ENCODE results near the gene EXOC4.

Gene EXOC4

DNA sequence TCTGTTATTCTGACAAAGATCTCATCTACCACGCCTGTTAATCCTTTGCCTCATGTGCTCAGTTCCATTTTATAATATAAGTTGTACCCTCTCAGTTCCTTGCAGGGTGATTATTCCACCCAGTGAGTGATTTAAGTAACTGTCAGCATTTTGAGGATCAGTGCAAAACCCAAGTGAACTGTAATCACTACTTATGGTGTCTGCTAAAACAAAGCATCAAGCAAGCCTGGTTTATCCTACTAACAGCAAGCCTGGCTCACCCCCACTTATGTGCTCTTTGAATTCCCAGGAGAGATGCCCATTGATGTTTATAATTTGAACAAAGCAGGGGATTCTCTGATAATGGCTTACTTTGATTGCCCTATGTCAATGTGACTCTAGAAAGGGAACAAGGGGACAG lies 687.5 kb downstream of the EXOC4 start:
- H3K36me3 ChIP-seq (ENCODE audit: control insufficient read depth in 2 of 2, insufficient read depth in 2 of 2, low read length in 2 of 2), result peaks cover 7 to 8% of the 10 kb centered on the region in 2 donors
- no peaks in the 10 kb centered on the region for H3K27me3 ChIP-seq (ENCODE audit: control insufficient read depth in 2 of 2, insufficient read depth in 2 of 2, low read length in 2 of 2)
- H3K27ac ChIP-seq (ENCODE audit: low read depth in 2 of 2, low read length in 2 of 2), result no peak overlapping the region
- no peaks in the 10 kb centered on the region for H3K4me1 ChIP-seq (ENCODE audit: control insufficient read depth in 2 of 2, insufficient read depth in 2 of 2, low read length in 2 of 2)
- no peaks in the 10 kb centered on the region for H3K9me3 ChIP-seq (ENCODE audit: control insufficient read depth in 2 of 2, low read length in 2 of 2)
- no peak overlapping the region for H3K9ac ChIP-seq (ENCODE audit: low read depth in 1 of 2, low read length in 2 of 2)
- no peak overlapping the region for H3K4me3 ChIP-seq (ENCODE audit: low read length in 2 of 2)

GRCh38 chr7:133941496-133941895 lies 688.6 kb downstream of the EXOC4 start:
- Histone ChIP-seq H3K4me3 (ENCODE audit: low read length in 2 of 2) (no peak overlapping the region), H3K9me3 (ENCODE audit: control insufficient read depth in 2 of 2, low read length in 2 of 2) (no peaks in the 10 kb centered on the region), H3K36me3 (ENCODE audit: control insufficient read depth in 2 of 2, insufficient read depth in 2 of 2, low read length in 2 of 2) (peaks cover 7 to 8% of the 10 kb centered on the region in 2 donors), H3K9ac (ENCODE audit: low read depth in 1 of 2, low read length in 2 of 2) (no peak overlapping the region), H3K27ac (ENCODE audit: low read depth in 2 of 2, low read length in 2 of 2) (no peak overlapping the region), H3K27me3 (ENCODE audit: control insufficient read depth in 2 of 2, insufficient read depth in 2 of 2, low read length in 2 of 2) (no peaks in the 10 kb centered on the region), H3K4me1 (ENCODE audit: control insufficient read depth in 2 of 2, insufficient read depth in 2 of 2, low read length in 2 of 2) (no peaks in the 10 kb centered on the region)

DNA sequence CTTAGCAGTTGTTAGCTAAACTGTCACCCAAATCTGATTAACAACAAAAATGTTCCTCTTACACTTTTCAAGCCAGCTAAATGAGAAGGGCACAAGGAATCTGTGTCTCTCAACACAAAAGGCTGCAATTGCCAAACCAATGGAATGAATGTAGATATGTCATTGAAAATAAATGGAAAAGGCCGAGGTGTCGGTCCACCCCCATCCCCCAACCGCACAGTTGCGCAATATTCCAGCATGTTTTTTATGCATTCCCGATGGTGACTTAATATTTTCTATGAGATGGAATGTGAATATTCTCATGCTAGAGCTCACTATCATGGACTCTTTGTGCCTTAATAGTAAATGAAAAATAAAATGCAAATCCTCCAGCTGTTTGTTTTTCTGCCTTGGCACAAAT lies 692.6 kb downstream of the EXOC4 start:
- H3K9ac ChIP-seq (ENCODE audit: low read depth in 1 of 2, low read length in 2 of 2), result no peak overlapping the region
- no peak overlapping the region for H3K4me3 ChIP-seq (ENCODE audit: low read length in 2 of 2)

DNA sequence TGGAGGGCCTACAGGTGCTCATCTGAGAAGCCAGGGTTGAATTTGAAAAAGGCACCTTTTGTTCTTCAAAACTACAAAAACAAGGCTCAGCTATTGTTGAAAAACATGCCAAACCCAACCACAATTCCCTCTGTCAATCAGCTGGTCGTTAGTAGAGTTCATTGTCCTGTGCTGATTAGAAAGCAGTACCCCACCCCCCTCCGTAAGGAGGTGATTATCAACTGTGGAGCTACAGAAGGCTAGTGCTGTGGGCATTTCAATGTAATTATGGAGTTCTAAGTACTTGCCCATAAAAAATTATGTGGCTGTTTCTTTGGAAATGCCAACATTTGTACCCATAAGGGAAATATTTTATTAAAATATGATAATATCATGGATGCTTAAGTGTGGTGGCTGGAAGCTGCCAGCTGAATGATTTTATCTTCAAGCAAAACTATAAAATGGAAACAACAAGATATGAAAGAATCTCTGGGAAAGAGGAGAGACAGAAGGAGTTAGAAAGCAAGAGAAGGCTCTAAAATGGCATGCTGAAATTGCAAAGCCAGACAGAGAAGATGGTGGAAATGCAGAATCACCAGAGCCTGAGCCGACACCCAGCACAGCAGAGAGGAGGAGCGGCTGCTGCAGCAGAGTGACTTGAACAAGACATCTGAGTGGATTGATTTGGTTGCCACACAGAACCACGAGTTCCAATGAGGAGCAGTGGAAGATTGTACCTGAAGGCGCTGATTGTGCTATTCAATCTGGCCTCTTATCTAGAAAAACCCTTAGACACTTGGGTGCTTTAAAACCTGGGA lies 694.8 kb downstream of the EXOC4 start:
- Histone ChIP-seq H3K4me1 (ENCODE audit: control insufficient read depth in 2 of 2, insufficient read depth in 2 of 2, low read length in 2 of 2) (no peaks in the 10 kb centered on the region), H3K9ac (ENCODE audit: low read depth in 1 of 2, low read length in 2 of 2) (no peak overlapping the region), H3K27me3 (ENCODE audit: control insufficient read depth in 2 of 2, insufficient read depth in 2 of 2, low read length in 2 of 2) (no peaks in the 10 kb centered on the region), H3K27ac (ENCODE audit: low read depth in 2 of 2, low read length in 2 of 2) (no peak overlapping the region), H3K4me3 (ENCODE audit: low read length in 2 of 2) (no peak overlapping the region), H3K9me3 (ENCODE audit: control insufficient read depth in 2 of 2, low read length in 2 of 2) (no peaks in the 10 kb centered on the region), H3K36me3 (ENCODE audit: control insufficient read depth in 2 of 2, insufficient read depth in 2 of 2, low read length in 2 of 2) (peaks cover 0 to 2% of the 10 kb centered on the region in 2 donors)

More for the DNA sequence above, 692.6 kb downstream of the EXOC4 start:
- H3K4me1 ChIP-seq (ENCODE audit: control insufficient read depth in 2 of 2, insufficient read depth in 2 of 2, low read length in 2 of 2), result no peaks in the 10 kb centered on the region
- no peaks in the 10 kb centered on the region for H3K9me3 ChIP-seq (ENCODE audit: control insufficient read depth in 2 of 2, low read length in 2 of 2)
- H3K27me3 ChIP-seq (ENCODE audit: control insufficient read depth in 2 of 2, insufficient read depth in 2 of 2, low read length in 2 of 2), result no peaks in the 10 kb centered on the region
- H3K27ac ChIP-seq (ENCODE audit: low read depth in 2 of 2, low read length in 2 of 2), result no peak overlapping the region
- no peaks in the 10 kb centered on the region for H3K36me3 ChIP-seq (ENCODE audit: control insufficient read depth in 2 of 2, insufficient read depth in 2 of 2, low read length in 2 of 2)

DNA sequence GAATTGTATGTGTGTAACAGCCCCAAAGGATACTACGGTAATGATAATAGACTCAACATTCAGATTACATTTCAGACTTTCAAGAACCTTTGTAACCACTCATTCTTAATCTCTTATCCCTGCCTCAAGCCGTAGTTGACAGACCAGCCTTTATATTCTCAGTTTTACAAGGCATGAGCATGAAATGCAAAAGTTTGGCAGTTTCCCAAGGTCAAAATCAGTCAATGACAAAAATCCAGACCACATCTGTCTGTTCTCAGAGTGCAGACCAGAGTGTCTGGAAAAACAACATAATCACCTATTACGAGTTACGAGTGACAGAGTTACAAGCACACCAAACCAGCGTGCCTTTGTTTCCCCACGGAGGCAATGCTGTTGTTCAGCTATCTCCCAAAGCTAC lies 695.7 kb downstream of the EXOC4 start:
- peaks cover 0 to 2% of the 10 kb centered on the region in 2 donors for H3K36me3 ChIP-seq (ENCODE audit: control insufficient read depth in 2 of 2, insufficient read depth in 2 of 2, low read length in 2 of 2)
- H3K9me3 ChIP-seq (ENCODE audit: control insufficient read depth in 2 of 2, low read length in 2 of 2), result no peaks in the 10 kb centered on the region
- no peaks in the 10 kb centered on the region for H3K27me3 ChIP-seq (ENCODE audit: control insufficient read depth in 2 of 2, insufficient read depth in 2 of 2, low read length in 2 of 2)
- no peaks in the 10 kb centered on the region for H3K4me1 ChIP-seq (ENCODE audit: control insufficient read depth in 2 of 2, insufficient read depth in 2 of 2, low read length in 2 of 2)
- no peak overlapping the region for H3K27ac ChIP-seq (ENCODE audit: low read depth in 2 of 2, low read length in 2 of 2)
- no peak overlapping the region for H3K9ac ChIP-seq (ENCODE audit: low read depth in 1 of 2, low read length in 2 of 2)
- no peak overlapping the region for H3K4me3 ChIP-seq (ENCODE audit: low read length in 2 of 2)

DNA sequence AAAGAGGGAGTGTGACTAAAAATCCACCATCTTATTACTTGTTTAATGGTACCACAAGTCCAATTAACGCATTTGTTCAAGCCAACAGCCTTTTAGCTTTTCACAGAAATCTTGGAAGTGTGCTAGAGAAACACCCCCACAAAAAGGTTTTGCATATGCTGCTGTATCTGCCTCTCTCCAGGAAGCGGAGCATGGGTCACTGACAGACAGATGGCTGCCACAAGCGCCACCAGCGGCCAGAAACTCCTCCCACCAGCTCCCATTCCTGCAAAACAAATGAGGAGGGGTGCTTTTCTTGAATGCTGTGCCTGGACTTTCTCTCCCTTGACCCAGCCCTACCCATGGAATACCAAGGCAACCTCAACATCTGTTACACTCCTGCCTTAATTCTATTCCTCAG lies 698.0 kb downstream of the EXOC4 start:
- Histone ChIP-seq H3K36me3 (ENCODE audit: control insufficient read depth in 2 of 2, insufficient read depth in 2 of 2, low read length in 2 of 2) (peaks cover 0 to 2% of the 10 kb centered on the region in 2 donors), H3K9me3 (ENCODE audit: control insufficient read depth in 2 of 2, low read length in 2 of 2) (no peaks in the 10 kb centered on the region), H3K4me3 (ENCODE audit: low read length in 2 of 2) (no peak overlapping the region), H3K9ac (ENCODE audit: low read depth in 1 of 2, low read length in 2 of 2) (no peak overlapping the region), H3K27me3 (ENCODE audit: control insufficient read depth in 2 of 2, insufficient read depth in 2 of 2, low read length in 2 of 2) (no peaks in the 10 kb centered on the region), H3K27ac (ENCODE audit: low read depth in 2 of 2, low read length in 2 of 2) (no peak overlapping the region), H3K4me1 (ENCODE audit: control insufficient read depth in 2 of 2, insufficient read depth in 2 of 2, low read length in 2 of 2) (no peaks in the 10 kb centered on the region)

DNA sequence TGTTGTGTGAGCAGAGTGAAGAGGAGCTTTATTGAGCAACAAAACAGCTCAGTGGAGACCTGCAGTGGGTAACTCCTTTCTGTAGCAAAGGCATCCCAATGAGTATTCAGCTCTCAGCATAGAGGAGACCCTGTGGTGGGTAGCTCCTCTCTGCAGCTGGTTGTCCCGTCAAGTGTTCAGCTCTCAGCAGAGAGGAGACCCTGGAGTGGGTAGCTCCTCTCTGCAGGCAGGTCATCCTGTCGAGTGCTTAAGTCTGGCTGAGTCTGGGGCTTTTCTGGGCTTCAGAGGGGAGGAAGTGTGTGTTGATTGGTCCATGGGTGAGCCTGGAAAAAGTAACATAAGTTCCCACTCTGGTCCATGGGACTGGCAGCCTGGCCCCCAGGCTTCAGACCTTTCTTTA lies 702.3 kb downstream of the EXOC4 start:
- no peaks in the 10 kb centered on the region for H3K9me3 ChIP-seq (ENCODE audit: control insufficient read depth in 2 of 2, low read length in 2 of 2)
- no peaks in the 10 kb centered on the region for H3K27me3 ChIP-seq (ENCODE audit: control insufficient read depth in 2 of 2, insufficient read depth in 2 of 2, low read length in 2 of 2)
- H3K27ac ChIP-seq (ENCODE audit: low read depth in 2 of 2, low read length in 2 of 2), result no peak overlapping the region
- no peak overlapping the region for H3K9ac ChIP-seq (ENCODE audit: low read depth in 1 of 2, low read length in 2 of 2)
- H3K36me3 ChIP-seq (ENCODE audit: control insufficient read depth in 2 of 2, insufficient read depth in 2 of 2, low read length in 2 of 2), result peaks cover 0 to 2% of the 10 kb centered on the region in 2 donors
- H3K4me1 ChIP-seq (ENCODE audit: control insufficient read depth in 2 of 2, insufficient read depth in 2 of 2, low read length in 2 of 2), result no peaks in the 10 kb centered on the region
- no peak overlapping the region for H3K4me3 ChIP-seq (ENCODE audit: low read length in 2 of 2)

GRCh38 chr7:133957845-133958244 lies 705.0 kb downstream of the EXOC4 start:
- no peaks in the 10 kb centered on the region for H3K4me1 ChIP-seq (ENCODE audit: control insufficient read depth in 2 of 2, insufficient read depth in 2 of 2, low read length in 2 of 2)
- H3K27ac ChIP-seq (ENCODE audit: low read depth in 2 of 2, low read length in 2 of 2), result no peak overlapping the region
- H3K9me3 ChIP-seq (ENCODE audit: control insufficient read depth in 2 of 2, low read length in 2 of 2), result no peaks in the 10 kb centered on the region
- no peaks in the 10 kb centered on the region for H3K36me3 ChIP-seq (ENCODE audit: control insufficient read depth in 2 of 2, insufficient read depth in 2 of 2, low read length in 2 of 2)
- no peak overlapping the region for H3K4me3 ChIP-seq (ENCODE audit: low read length in 2 of 2)
- H3K27me3 ChIP-seq (ENCODE audit: control insufficient read depth in 2 of 2, insufficient read depth in 2 of 2, low read length in 2 of 2), result no peaks in the 10 kb centered on the region
- H3K9ac ChIP-seq (ENCODE audit: low read depth in 1 of 2, low read length in 2 of 2), result no peak overlapping the region

DNA sequence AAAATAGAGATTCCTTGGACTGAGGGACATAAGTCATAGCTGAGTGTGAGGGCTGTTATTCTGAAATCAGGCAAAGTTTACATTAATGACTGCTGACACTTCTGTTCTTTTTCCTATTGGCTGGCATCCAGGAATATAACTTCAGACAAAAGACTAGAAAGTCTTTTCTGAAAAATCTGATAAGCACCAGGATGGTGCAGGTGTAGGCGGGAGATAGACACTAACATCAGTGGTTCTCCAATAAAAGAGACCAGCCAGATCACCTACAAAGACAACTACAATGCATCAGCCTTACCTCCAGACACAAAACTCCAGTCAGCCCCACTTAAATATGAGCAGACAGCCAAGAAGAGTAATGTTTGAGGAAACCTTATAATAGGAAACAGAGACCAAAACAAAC lies 705.9 kb downstream of the EXOC4 start:
- Histone ChIP-seq H3K27me3 (ENCODE audit: control insufficient read depth in 2 of 2, insufficient read depth in 2 of 2, low read length in 2 of 2) (no peaks in the 10 kb centered on the region), H3K27ac (ENCODE audit: low read depth in 2 of 2, low read length in 2 of 2) (no peak overlapping the region), H3K9ac (ENCODE audit: low read depth in 1 of 2, low read length in 2 of 2) (no peak overlapping the region), H3K9me3 (ENCODE audit: control insufficient read depth in 2 of 2, low read length in 2 of 2) (no peaks in the 10 kb centered on the region), H3K4me3 (ENCODE audit: low read length in 2 of 2) (no peak overlapping the region), H3K36me3 (ENCODE audit: control insufficient read depth in 2 of 2, insufficient read depth in 2 of 2, low read length in 2 of 2) (no peaks in the 10 kb centered on the region), H3K4me1 (ENCODE audit: control insufficient read depth in 2 of 2, insufficient read depth in 2 of 2, low read length in 2 of 2) (no peaks in the 10 kb centered on the region)

DNA sequence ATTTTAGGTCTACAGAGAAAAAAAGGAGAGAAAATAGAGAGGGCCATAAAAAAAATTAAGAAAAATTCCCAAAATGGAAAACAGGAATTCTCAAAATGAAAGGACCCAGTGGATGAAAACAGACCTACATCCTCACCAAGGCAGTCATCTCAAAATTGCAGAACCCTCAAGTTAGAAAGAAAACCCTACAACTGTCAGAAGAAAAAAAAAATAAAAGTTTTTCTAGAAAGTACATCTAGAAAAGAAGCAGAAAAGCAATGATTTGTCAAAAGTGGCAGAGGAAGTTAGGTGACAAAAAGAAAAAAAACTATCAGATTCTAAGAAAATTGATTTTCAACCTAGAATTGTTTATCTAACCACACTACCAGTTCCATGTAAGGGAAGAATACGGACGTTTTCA lies 706.6 kb downstream of the EXOC4 start:
- Histone ChIP-seq H3K4me1 (ENCODE audit: control insufficient read depth in 2 of 2, insufficient read depth in 2 of 2, low read length in 2 of 2) (no peaks in the 10 kb centered on the region), H3K27me3 (ENCODE audit: control insufficient read depth in 2 of 2, insufficient read depth in 2 of 2, low read length in 2 of 2) (no peaks in the 10 kb centered on the region), H3K4me3 (ENCODE audit: low read length in 2 of 2) (no peak overlapping the region), H3K9ac (ENCODE audit: low read depth in 1 of 2, low read length in 2 of 2) (no peak overlapping the region), H3K27ac (ENCODE audit: low read depth in 2 of 2, low read length in 2 of 2) (no peak overlapping the region), H3K9me3 (ENCODE audit: control insufficient read depth in 2 of 2, low read length in 2 of 2) (no peaks in the 10 kb centered on the region), H3K36me3 (ENCODE audit: control insufficient read depth in 2 of 2, insufficient read depth in 2 of 2, low read length in 2 of 2) (no peaks in the 10 kb centered on the region)
